GM19193 (cell line): Measurements from ENCODE around the gene RPS6KA1.

Source experiments
- POLR2A ChIP-seq: IDR thresholded peaks from 4 replicates; pipeline ENCODE4 v1.6.1; 2011; ENCODE audit not compliant: insufficient read depth, insufficient read length; ENCODE audit errors: extremely low read depth

The RPS6KA1 gene

GRCh38 chr1:26608895-26609294, 79.3 kb downstream of the RPS6KA1 start:
- no peak for TF ChIP-seq POLR2A

DNA sequence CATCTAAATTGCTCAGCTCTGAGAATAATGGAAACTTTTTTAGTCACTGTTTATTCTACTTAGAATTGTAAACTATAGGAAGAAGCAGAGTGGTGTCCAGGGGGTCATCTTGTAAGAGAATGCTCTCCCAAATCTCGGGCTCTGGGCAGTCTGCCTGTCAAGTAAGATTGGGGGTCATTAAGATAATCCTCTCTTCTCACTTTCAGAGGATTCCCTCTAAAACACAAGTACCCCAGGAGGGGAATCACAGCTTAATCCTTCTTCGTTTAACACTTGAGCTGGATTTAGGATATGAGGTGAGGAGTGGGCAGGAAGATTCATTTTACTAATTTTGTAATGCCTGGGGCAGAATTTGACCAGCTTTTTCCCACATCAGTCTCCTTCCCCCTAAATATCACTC, 81.2 kb downstream of the RPS6KA1 start:
- no peak for TF ChIP-seq POLR2A

DNA sequence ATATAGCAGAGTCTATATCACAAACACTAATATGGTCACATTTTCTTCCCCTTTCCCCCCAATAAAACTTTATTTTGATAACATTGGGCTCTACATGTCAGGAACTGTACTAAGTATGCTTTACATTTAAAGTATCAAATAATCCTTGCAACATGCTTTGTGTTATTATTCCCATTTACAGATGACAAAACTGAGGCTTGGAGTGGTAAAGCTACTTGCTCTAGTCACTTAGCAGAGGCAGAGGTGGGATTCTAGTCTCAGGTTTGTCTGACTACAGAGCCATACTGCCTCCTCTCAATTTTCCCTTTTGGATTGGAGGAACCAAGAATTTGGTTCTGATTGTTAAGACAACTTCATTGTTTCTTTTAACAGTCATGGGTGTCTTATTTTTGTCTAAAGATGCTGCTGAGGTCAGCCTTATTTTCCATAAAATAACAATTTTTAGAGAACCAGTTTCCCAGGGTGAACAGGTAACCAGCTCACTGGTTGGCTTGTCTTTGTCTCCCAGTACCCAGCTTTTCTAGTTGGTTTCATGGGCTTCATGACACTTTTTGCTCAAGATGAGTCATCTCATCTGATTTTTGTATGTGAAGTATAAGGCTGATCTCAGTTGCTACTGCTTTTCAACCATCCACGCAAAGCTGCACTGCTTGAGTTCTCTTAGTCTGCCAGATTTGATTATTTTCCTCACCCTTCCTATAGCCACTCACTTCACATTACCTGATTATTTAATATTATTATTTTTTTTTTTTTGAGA, 85.3 kb downstream of the RPS6KA1 start:
- no peak for TF ChIP-seq POLR2A

DNA sequence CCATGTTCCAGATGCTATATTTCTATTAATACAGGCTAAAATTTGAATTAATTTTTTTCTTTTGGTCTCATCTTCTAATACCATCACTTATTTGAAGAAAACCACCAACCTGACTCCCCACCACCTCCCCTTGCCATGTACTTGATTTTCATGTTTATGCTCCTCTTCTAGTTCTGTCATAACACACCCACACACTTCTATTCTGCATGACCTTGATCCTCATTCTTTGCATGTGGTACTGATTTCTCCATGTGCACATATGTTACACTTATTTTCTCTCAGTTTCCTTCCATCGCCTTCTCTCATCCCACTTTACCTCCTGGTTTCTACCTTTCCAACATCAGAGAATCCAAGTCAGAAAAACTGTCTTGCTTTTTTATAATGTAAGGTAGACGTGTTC, 87.3 kb downstream of the RPS6KA1 start:
- no peak for TF ChIP-seq POLR2A

DNA sequence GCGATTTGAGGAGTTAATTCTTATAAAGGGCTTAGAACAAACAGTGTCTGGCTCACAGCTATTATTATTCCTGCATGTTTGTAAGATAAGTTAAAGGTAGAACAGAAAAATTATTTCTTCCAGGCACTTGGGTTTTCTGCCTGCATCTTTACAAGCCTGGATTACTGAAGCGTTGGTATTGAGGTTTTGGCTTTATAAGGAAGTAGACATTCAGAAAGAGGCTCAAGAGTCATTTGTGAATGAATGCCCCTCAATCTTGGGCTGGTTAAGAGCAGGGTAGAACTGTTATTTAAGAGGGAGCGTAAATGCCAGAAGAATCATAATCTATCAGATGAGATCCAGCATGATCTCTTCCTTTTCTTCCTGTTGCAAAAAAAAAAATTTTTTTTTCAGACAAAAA, 89.0 kb downstream of the RPS6KA1 start:
- TF ChIP-seq POLR2A = no peak
